ENCODE data around the gene UBTF.

The UBTF gene

GRCh38 chr17:44222112-44222869, 2.8 kb upstream of the UBTF start:
- H3K27me3 Mint-ChIP-seq: no peaks in the 10 kb centered on the region
- peak overlapping the region; percentile 98 for H3K4me3 Mint-ChIP-seq
- no peaks in the 10 kb centered on the region for H3K36me3 Mint-ChIP-seq
- H3K9me3 Mint-ChIP-seq: no peaks in the 10 kb centered on the region
- H3K27ac Mint-ChIP-seq: peak overlapping the region; percentile 97
- H3K4me1 Mint-ChIP-seq: peaks cover 18% of the 10 kb centered on the region

DNA sequence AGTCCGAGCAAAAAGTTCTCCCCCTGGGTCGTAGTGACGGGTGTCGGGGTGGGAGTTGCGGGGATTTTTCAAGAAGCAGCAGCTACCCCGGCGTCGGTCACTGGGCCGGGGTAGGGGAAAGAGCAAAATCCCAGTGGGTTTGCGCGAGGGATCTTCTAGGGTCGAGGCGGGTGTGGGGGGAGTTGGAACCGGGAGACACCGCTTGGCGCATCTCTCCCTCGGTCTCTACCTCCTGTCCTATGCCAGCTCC, 2.3 kb upstream of the UBTF start:
- peak overlapping the region; percentile 98 for H3K4me3 Mint-ChIP-seq
- no peaks in the 10 kb centered on the region for H3K27me3 Mint-ChIP-seq
- H3K36me3 Mint-ChIP-seq: peaks cover 3% of the 10 kb centered on the region
- no peaks in the 10 kb centered on the region for H3K9me3 Mint-ChIP-seq
- peak overlapping the region; percentile 97 for H3K27ac Mint-ChIP-seq
- peaks cover 22% of the 10 kb centered on the region for H3K4me1 Mint-ChIP-seq

DNA sequence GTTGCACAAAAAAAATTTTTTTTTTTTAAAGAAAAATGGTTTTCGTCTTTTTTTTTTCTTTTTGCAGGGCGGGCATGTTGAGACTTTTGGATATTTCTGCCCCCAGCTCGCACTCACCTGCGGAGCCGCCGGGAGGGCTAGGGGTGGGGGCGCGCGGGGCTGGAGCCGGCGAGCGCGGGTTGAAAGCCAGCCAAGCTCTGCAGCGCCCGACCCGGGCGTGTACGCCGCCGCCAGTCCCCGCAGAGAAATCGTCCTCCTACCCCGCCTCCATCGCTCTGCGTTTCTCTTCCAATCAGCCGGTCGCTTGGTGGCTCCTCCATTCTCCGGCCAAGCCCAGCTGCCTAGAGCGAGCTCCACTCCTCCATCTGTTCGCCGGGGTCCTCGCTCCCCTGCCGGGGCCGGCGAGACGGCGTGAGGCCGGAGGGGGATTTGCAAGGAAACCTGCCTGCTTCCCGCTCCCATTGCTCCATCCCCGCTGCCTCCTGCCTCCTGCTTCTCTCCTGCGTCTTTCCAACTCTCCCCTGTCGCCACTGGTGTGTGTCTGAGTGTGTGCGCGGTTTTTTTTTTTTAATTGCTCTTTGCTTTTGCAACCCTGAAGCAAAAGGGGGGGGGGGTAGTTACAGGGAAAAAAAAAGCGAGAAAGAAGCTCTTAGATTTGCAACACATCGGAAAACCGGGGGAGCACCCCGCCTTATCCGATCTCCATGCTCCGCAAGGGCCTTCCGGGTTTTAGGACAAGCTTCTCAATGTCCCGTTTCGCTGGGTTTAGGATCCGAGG, 1.8 kb upstream of the UBTF start:
- Mint-ChIP-seq H3K27ac (peak overlapping the region; percentile 97), H3K36me3 (peaks cover 5% of the 10 kb centered on the region), H3K4me3 (peak overlapping the region; percentile 98), H3K4me1 (peaks cover 27% of the 10 kb centered on the region), H3K27me3 (no peaks in the 10 kb centered on the region), H3K9me3 (no peaks in the 10 kb centered on the region)

GRCh38 chr17:44220213-44221083, 973 bp upstream of the UBTF start:
- Mint-ChIP-seq H3K4me3 (peak overlapping the region; percentile 98), H3K4me1 (peaks cover 35% of the 10 kb centered on the region), H3K27me3 (no peaks in the 10 kb centered on the region), H3K9me3 (no peaks in the 10 kb centered on the region), H3K36me3 (peaks cover 5% of the 10 kb centered on the region), H3K27ac (peak overlapping the region; percentile 97)

DNA sequence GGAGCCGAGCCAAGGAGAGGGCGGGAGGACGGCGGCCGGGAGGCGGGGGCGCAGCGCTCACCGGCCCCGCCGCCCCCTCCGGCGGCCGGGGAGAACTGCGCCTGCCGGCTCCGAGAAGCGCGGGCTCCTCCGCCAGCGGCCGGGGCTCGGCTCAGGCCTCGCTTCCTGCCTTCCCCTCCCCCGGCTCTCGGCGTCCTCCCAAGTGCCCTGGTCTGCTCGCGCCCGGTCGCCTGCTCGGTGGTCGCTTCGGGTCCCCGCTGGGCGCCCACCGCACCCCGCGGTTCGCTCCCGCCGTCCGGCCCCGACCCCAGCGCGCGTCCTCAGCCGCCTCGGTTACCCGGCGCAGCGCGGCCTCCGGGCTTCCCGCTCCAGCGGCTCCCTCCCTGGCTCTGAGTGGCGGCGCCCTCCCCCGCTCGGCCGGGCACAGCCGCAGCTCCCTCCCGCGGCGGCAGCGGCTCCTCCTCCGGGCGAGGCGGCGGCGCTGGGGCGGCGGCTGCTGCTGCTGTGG, 313 bp downstream of the UBTF start:
- Mint-ChIP-seq H3K27ac (no peak overlapping the region), H3K4me3 (no peak overlapping the region)

GRCh38 chr17:44218344-44219107, 949 bp downstream of the UBTF start:
- H3K9me3 Mint-ChIP-seq: no peaks in the 10 kb centered on the region
- H3K4me3 Mint-ChIP-seq: peak overlapping the region; percentile 95
- no peaks in the 10 kb centered on the region for H3K27me3 Mint-ChIP-seq
- H3K4me1 Mint-ChIP-seq: peaks cover 54% of the 10 kb centered on the region
- H3K36me3 Mint-ChIP-seq: peaks cover 15% of the 10 kb centered on the region
- H3K27ac Mint-ChIP-seq: peak overlapping the region; percentile 97

More for the DNA sequence above, 313 bp downstream of the UBTF start:
- Mint-ChIP-seq H3K4me1 (peaks cover 48% of the 10 kb centered on the region), H3K36me3 (peaks cover 10% of the 10 kb centered on the region), H3K9me3 (no peaks in the 10 kb centered on the region), H3K27me3 (no peaks in the 10 kb centered on the region)

DNA sequence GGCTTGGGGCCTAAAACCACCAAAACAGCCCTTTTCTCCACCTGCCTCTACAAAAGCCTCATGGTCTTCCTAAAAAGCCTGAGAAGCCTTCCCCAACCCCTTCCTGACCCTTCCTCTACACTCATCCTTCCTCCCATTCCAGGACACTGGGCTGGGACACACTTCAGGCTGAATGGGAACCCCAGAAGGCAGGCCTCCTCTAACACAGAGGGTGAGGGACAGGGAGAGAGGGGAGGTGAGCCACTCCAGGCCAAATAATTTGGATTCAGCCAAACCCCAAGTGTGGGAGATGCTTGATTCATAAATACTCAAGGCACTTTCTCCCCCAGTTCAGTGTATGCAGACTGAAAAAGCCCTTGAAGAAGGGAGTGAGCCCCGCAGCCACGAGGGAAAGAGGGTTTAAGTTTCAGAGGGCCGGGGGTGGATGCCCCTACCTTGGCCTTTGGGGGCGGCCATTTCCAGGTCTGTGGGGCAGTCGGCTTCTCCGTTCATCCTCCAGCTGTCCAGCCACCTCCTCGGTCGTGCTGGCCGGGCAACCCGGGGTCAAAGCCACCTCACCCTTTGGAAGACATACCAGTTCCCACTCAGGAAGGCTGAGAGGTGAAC, 1.6 kb downstream of the UBTF start:
- peak overlapping the region; percentile 97 for H3K27ac Mint-ChIP-seq
- H3K9me3 Mint-ChIP-seq: no peaks in the 10 kb centered on the region
- H3K36me3 Mint-ChIP-seq: peaks cover 15% of the 10 kb centered on the region
- peak overlapping the region; percentile 95 for H3K4me3 Mint-ChIP-seq
- H3K4me1 Mint-ChIP-seq: peaks cover 59% of the 10 kb centered on the region
- H3K27me3 Mint-ChIP-seq: no peaks in the 10 kb centered on the region

DNA sequence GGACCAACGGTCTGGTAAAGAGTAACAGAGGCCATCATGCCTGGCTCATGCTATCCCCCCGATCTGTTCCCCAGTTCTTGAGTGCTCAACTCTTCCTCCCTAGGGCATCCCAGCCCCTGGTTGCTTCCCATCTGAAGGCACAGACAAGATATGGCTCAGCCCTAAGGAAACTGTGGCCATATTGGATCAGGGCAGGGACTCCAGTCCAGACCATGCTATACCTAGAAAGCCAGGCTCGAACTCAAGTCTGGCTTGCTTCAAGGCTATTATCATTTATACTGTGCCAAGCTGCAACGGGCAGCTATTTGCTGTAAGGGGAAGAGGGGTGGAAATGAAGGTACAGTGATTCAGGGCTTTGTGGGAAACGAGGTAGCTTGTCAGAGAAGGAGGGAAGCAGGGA, 2.8 kb downstream of the UBTF start:
- peak overlapping the region; percentile 95 for H3K4me3 Mint-ChIP-seq
- no peaks in the 10 kb centered on the region for H3K27me3 Mint-ChIP-seq
- peaks cover 15% of the 10 kb centered on the region for H3K36me3 Mint-ChIP-seq
- H3K9me3 Mint-ChIP-seq: no peaks in the 10 kb centered on the region
- peak overlapping the region; percentile 95 for H3K27ac Mint-ChIP-seq
- peaks cover 54% of the 10 kb centered on the region for H3K4me1 Mint-ChIP-seq

- Mint-ChIP-seq H3K27me3 (no peaks in the 10 kb centered on the region), H3K9me3 (no peaks in the 10 kb centered on the region), H3K27ac (peak overlapping the region; percentile 95), H3K36me3 (peaks cover 15% of the 10 kb centered on the region), H3K4me1 (peaks cover 57% of the 10 kb centered on the region), H3K4me3 (peak overlapping the region; percentile 95)
Measured at GRCh38 chr17:44216173-44216572, 3.3 kb downstream of the UBTF start.

DNA sequence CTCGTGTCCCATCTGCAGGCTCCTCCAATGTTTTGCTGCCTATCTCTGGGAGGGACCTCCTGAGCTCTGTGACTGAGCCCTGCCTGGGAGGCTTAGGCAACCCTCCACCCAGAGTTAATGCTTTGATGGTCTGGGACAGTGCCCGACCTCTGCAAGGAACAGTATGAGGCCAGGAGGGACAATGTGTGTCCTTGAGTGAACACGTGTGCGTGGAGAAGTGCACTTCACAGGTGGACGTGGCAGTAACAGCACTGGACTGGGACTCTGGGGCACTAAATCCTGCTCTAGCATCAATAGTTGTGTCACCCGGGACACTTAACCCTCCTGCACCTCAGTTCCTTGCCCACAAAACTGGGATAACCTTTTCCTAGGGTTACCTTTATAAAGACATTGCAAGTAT, 4.6 kb downstream of the UBTF start:
- Mint-ChIP-seq H3K27me3 (no peaks in the 10 kb centered on the region), H3K36me3 (peaks cover 19% of the 10 kb centered on the region), H3K4me3 (peak overlapping the region; percentile 45), H3K9me3 (no peaks in the 10 kb centered on the region), H3K4me1 (peaks cover 63% of the 10 kb centered on the region), H3K27ac (peak overlapping the region; percentile 85)

GRCh38 chr17:44214230-44214494, 5.3 kb downstream of the UBTF start:
- no peaks in the 10 kb centered on the region for H3K27me3 Mint-ChIP-seq
- peaks cover 22% of the 10 kb centered on the region for H3K36me3 Mint-ChIP-seq
- H3K9me3 Mint-ChIP-seq: no peaks in the 10 kb centered on the region
- H3K4me3 Mint-ChIP-seq: no peak overlapping the region
- H3K27ac Mint-ChIP-seq: peak overlapping the region; percentile 85
- peaks cover 69% of the 10 kb centered on the region for H3K4me1 Mint-ChIP-seq

GRCh38 chr17:44213403-44214229, 5.9 kb downstream of the UBTF start:
- no peak overlapping the region for H3K4me3 Mint-ChIP-seq
- H3K4me1 Mint-ChIP-seq: peaks cover 71% of the 10 kb centered on the region
- H3K36me3 Mint-ChIP-seq: peaks cover 23% of the 10 kb centered on the region

GRCh38 chr17:44212507-44213402, 6.7 kb downstream of the UBTF start:
- Mint-ChIP-seq H3K27ac (peak overlapping the region; percentile 85), H3K9me3 (no peaks in the 10 kb centered on the region), H3K4me3 (no peak overlapping the region), H3K36me3 (peaks cover 26% of the 10 kb centered on the region), H3K4me1 (peaks cover 75% of the 10 kb centered on the region), H3K27me3 (no peaks in the 10 kb centered on the region)

More at GRCh38 chr17:44213403-44214229, 5.9 kb downstream of the UBTF start:
- no peaks in the 10 kb centered on the region for H3K27me3 Mint-ChIP-seq
- peak overlapping the region; percentile 85 for H3K27ac Mint-ChIP-seq
- no peaks in the 10 kb centered on the region for H3K9me3 Mint-ChIP-seq
